Adrenal gland (tissue), 5 donors: ENCODE results near the gene NTF3.

Experiments used
- CTCF ChIP-seq, 6 experiments: fragments of 450-650 bp in 4 of 6; fragments of 200-600 bp in 2 of 6; sonication (generic) in 1 of 6; IDR thresholded peaks; 1 replicate in 5 of 6; 2 replicates in 1 of 6; pipeline versions ENCODE4 v1.5.1 to v1.8.0; 2016 to 2021; ENCODE audit warnings: antibody characterized with exemption in 6 of 6, mild to moderate bottlenecking in 2 of 6, moderate library complexity in 1 of 6
- POLR2A ChIP-seq, 2 donors: fragments of 450-650 bp; IDR thresholded peaks; one replicate each; pipeline ENCODE4 v1.6.1; 2017; ENCODE audit warnings: antibody characterized with exemption in 2 of 2, mild to moderate bottlenecking in 2 of 2, moderate library complexity in 1 of 2
- donor health status: DM: no; HTN: no; CAD: no.

- TF ChIP-seq CTCF (IDR thresholded peaks at IDR 0.05) (no peak), POLR2A (IDR thresholded peaks at IDR 0.05) (no peak)
These were observed 82.6 kb downstream of the NTF3 start for GRCh38 chr12:5514545-5514944.
